ENCODE results near the gene MAPKAP1. TPM values are rescaled to one million over a fixed set of nuclear protein-coding genes. Genes with fewer than 3 reads are reported as not detected.

The MAPKAP1 gene
- total RNA-seq, 2 donors from 2014 or later: 54.9 to 70.1 TPM

DNA sequence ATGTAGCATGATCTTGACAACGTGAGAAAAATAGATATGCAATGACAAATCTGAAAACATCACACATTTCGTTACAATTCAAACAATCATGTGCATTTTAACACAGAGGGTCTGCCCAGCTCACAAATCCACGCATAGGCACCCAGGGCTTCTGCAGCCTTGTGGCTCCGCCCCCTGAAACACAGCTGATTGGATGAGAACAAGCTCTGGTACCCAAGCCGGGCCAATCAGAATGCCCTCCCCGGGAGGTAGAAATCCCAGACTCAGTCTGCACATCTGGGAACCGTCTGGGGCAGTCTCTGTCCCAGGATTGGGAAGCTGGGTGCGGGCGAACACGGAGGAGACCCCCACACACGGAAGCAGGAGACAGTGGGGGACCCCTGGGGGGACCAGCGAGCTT lies 307.8 kb downstream of the MAPKAP1 start:
- H3K9me3 ChIP-seq: no peaks in the 10 kb centered on the region
- H3K4me1 ChIP-seq: no peaks in the 10 kb centered on the region
- DNase-seq: no peak
- H3K27me3 ChIP-seq: no peaks in the 10 kb centered on the region
- intact Hi-C loops (cut with DNase I): no loop called here
- H3K4me3 ChIP-seq: no peak overlapping the region
- H3K27ac ChIP-seq: no peak overlapping the region
- no peak overlapping the region for H3K9ac ChIP-seq (ENCODE audit: low read depth in 2 of 2, low read length in 2 of 2)
- no peaks in the 10 kb centered on the region for H3K36me3 ChIP-seq
- TF ChIP-seq CTCF (IDR thresholded peaks at IDR 0.05): no peak

DNA sequence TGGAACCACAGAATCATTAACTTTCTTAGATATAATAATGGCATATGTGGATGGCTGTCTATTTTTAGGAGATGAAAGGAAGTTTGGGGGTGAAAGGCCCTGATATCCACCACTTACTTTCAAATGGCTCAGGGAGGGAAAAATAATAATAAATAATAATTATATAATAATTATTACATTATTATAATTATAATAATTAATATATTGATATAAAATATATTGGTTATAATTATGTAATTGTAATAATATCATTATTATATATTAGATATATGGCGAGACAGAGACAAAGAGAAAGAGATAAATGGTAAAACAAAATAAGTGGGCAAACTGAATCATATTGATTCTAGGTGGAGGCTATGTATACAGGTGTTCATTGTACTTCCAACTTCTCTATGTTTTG lies 308.8 kb downstream of the MAPKAP1 start:
- DNase-seq: no peak
- TF ChIP-seq CTCF (IDR thresholded peaks at IDR 0.05): no peak
- Histone ChIP-seq H3K27me3 (no peaks in the 10 kb centered on the region), H3K36me3 (no peaks in the 10 kb centered on the region), H3K4me1 (no peaks in the 10 kb centered on the region), H3K9ac (ENCODE audit: low read depth in 2 of 2, low read length in 2 of 2) (no peak overlapping the region), H3K4me3 (no peak overlapping the region), H3K27ac (no peak overlapping the region), H3K9me3 (no peaks in the 10 kb centered on the region)
- intact Hi-C loops (cut with DNase I): no loop called here

DNA sequence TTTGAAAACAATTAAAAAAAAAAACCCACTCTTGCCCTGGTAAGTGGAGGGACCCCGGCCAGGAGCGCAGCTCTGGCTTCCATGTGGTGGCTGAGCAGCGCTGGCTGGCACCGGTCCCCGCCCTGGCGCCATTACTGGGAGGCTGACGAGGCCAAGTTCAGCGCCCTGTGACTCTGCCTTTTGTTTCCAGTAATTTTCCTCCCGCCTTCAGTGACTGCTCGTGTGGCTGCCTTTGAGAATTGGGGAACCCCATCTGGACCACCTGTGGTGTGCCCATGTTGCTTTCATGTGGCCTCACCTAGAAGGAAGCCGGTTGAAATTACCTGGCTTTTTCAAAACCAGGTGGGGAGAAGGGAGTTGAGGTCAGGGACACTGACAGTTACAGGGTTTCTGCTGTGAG lies 309.3 kb downstream of the MAPKAP1 start:
- Histone ChIP-seq H3K27ac (no peak overlapping the region), H3K27me3 (no peaks in the 10 kb centered on the region), H3K4me1 (no peaks in the 10 kb centered on the region), H3K4me3 (no peak overlapping the region), H3K9me3 (no peaks in the 10 kb centered on the region), H3K9ac (ENCODE audit: low read depth in 2 of 2, low read length in 2 of 2) (no peak overlapping the region), H3K36me3 (no peaks in the 10 kb centered on the region)
- intact Hi-C loops (cut with DNase I): no loop called here
- no peak for TF ChIP-seq CTCF (IDR thresholded peaks at IDR 0.05)
- no peak for DNase-seq

DNA sequence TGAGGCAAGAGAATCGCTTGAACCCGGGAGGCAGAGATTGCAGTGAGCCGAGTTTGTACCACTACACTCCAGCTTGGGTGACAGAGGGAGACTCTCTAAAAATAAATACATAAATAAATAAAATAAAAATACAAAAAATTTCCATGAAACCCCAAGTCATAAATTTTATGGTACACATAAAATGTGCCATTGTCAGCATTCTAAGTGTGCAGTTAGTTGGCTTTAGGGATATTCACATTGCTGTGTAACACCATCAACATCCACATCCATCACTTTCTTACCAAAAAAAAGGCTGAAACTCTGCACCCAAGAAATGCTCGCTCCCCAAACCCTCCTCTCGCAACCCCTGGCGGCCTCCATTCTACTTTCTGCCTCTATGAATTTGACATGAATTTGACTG lies 310.2 kb downstream of the MAPKAP1 start:
- H3K27ac ChIP-seq: no peak overlapping the region
- H3K4me1 ChIP-seq: no peaks in the 10 kb centered on the region
- H3K27me3 ChIP-seq: no peaks in the 10 kb centered on the region
- DNase-seq: no peak
- TF ChIP-seq CTCF (IDR thresholded peaks at IDR 0.05): no peak
- no peak overlapping the region for H3K9ac ChIP-seq (ENCODE audit: low read depth in 2 of 2, low read length in 2 of 2)
- intact Hi-C loops (cut with DNase I): no loop called here
- no peaks in the 10 kb centered on the region for H3K9me3 ChIP-seq
- H3K36me3 ChIP-seq: no peaks in the 10 kb centered on the region
- no peak overlapping the region for H3K4me3 ChIP-seq

DNA sequence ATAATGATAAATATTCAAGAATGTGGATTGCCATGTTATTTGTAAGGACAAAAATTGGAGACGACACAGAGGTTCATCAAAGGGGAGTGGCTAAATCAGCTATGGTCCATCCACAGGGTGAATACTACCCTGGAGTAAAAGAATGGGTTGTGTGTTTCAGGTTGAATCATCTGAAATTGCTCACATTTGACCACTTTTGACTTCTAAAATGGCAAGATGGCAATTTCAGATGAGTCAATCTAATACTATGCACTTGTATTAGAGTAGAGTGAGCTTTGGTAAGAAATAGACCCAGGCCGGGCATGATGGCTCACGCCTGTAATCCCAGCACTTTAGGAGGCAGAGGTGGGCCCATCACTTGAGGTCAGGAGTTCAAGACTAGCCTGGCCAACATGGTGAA lies 313.6 kb downstream of the MAPKAP1 start:
- DNase-seq: no peak
- no peaks in the 10 kb centered on the region for H3K9me3 ChIP-seq
- H3K4me3 ChIP-seq: no peak overlapping the region
- H3K27ac ChIP-seq: no peak overlapping the region
- no peaks in the 10 kb centered on the region for H3K27me3 ChIP-seq
- H3K36me3 ChIP-seq: no peaks in the 10 kb centered on the region
- no peak for TF ChIP-seq CTCF (IDR thresholded peaks at IDR 0.05)
- intact Hi-C loops (cut with DNase I): no loop called here
- no peaks in the 10 kb centered on the region for H3K4me1 ChIP-seq
- no peak overlapping the region for H3K9ac ChIP-seq (ENCODE audit: low read depth in 2 of 2, low read length in 2 of 2)

GRCh38 chr9:125391704-125392103 lies 315.3 kb downstream of the MAPKAP1 start:
- Histone ChIP-seq H3K4me1 (no peaks in the 10 kb centered on the region), H3K27ac (no peak overlapping the region), H3K36me3 (no peaks in the 10 kb centered on the region), H3K9ac (ENCODE audit: low read depth in 2 of 2, low read length in 2 of 2) (no peak overlapping the region), H3K27me3 (no peaks in the 10 kb centered on the region), H3K9me3 (no peaks in the 10 kb centered on the region), H3K4me3 (no peak overlapping the region)
- TF ChIP-seq CTCF (IDR thresholded peaks at IDR 0.05): no peak
- DNase-seq: no peak
- intact Hi-C loops (cut with DNase I): no loop called here

All from colonic mucosa (tissue), 4 donors.